Measurements from ENCODE around the gene RAB26.

RAB26 gene

GRCh38 chr16:2163211-2163881 lies 14.9 kb downstream of the RAB26 start:
- no peak for DNase-seq

- no peak for DNase-seq
Observed at GRCh38 chr16:2165861-2166260, 17.4 kb downstream of the RAB26 start.

GRCh38 chr16:2166263-2167067 lies 18.0 kb downstream of the RAB26 start:
- no peak for DNase-seq

GRCh38 chr16:2167068-2167638 lies 18.7 kb downstream of the RAB26 start:
- no peak for DNase-seq

- no peak for DNase-seq
Observed at GRCh38 chr16:2170080-2170479, 21.7 kb downstream of the RAB26 start.

GRCh38 chr16:2170587-2171435 lies 22.4 kb downstream of the RAB26 start:
- DNase-seq: no peak

- no peak for DNase-seq
Observed at GRCh38 chr16:2171601-2172178, 23.3 kb downstream of the RAB26 start.

GRCh38 chr16:2172688-2173335 lies 24.4 kb downstream of the RAB26 start:
- no peak for DNase-seq

- no peak for DNase-seq
Observed at GRCh38 chr16:2173366-2173765, 24.9 kb downstream of the RAB26 start.

- DNase-seq: no peak
Observed at GRCh38 chr16:2173916-2174315, 25.5 kb downstream of the RAB26 start.

GRCh38 chr16:2174396-2175131 lies 26.1 kb downstream of the RAB26 start:
- no peak for DNase-seq

- DNase-seq: no peak
Observed at GRCh38 chr16:2175454-2175853, 27.0 kb downstream of the RAB26 start.

GRCh38 chr16:2176047-2176446 lies 27.6 kb downstream of the RAB26 start:
- no peak for DNase-seq

GRCh38 chr16:2177101-2177500 lies 28.7 kb downstream of the RAB26 start:
- DNase-seq: no peak

- no peak for DNase-seq
Observed at GRCh38 chr16:2177561-2177960, 29.1 kb downstream of the RAB26 start.

GRCh38 chr16:2178321-2179106 lies 30.1 kb downstream of the RAB26 start:
- no peak for DNase-seq

GRCh38 chr16:2179107-2179501 lies 30.7 kb downstream of the RAB26 start:
- no peak for DNase-seq

GRCh38 chr16:2179576-2179975 lies 31.2 kb downstream of the RAB26 start:
- no peak for DNase-seq

- no peak for DNase-seq
Observed at GRCh38 chr16:2180461-2180860, 32.0 kb downstream of the RAB26 start.
